IPS DF 6.9 (cell line): ENCODE data around the gene MAP2.

Experiments used
- DNase-seq: peaks from one replicate; pipeline ENCODE4 v3.0.0-alpha.2; 2013; ENCODE audit warnings: low read depth, low spot score
- H3K27ac ChIP-seq: one replicate; pipeline ENCODE4 v1.5.1; 2013; ENCODE audit warnings: low read length, control low read depth
- H3K27me3 ChIP-seq: 2 replicates; pipeline ENCODE4 v1.6.1; 2013; ENCODE audit warnings: mild to moderate bottlenecking, low read length; ENCODE audit not compliant: control insufficient read depth, insufficient read depth
- H3K36me3 ChIP-seq: 2 replicates; pipeline ENCODE4 v1.6.1; 2013; ENCODE audit warnings: low read length; ENCODE audit not compliant: control insufficient read depth, insufficient read depth
- H3K4me1 ChIP-seq: 2 replicates; pipeline ENCODE4 v1.6.1; 2013; ENCODE audit warnings: low read length; ENCODE audit not compliant: control insufficient read depth, insufficient read depth
- H3K4me3 ChIP-seq: 2 replicates; pipeline ENCODE4 v1.5.1; 2013; ENCODE audit warnings: mild to moderate bottlenecking, low read length
- H3K9me3 ChIP-seq: 2 replicates; pipeline ENCODE4 v1.6.1; 2013; ENCODE audit warnings: low read length, inconsistent platforms; ENCODE audit not compliant: control insufficient read depth, insufficient read depth
- WGBS: extraction: QIAGEN DNeasy Blood & Tissue Kit; methylation state at CpG from one replicate; pipeline ENCODE4 v1.1.7; 2013; ENCODE audit warnings: mixed read lengths, missing lambda C conversion rate; ENCODE audit not compliant: insufficient read length, insufficient coverage; 5-methylcytosine and 5-hydroxymethylcytosine counted together

The MAP2 gene

GRCh38 chr2:209458008-209458979 is 34.4 kb downstream of the MAP2 start:
- no CpG with 5 or more reads among the region's 3 CpGs for WGBS
- no peaks in the 10 kb centered on the region for H3K4me1 ChIP-seq
- H3K27me3 ChIP-seq: no peaks in the 10 kb centered on the region
- H3K9me3 ChIP-seq: no peaks in the 10 kb centered on the region
- no peak overlapping the region for H3K27ac ChIP-seq
- H3K4me3 ChIP-seq: no peak overlapping the region
- no peaks in the 10 kb centered on the region for H3K36me3 ChIP-seq
- DNase-seq: no peak

GRCh38 chr2:209459359-209459758 is 35.5 kb downstream of the MAP2 start:
- no CpG with 5 or more reads among the region's 2 CpGs for WGBS
- no peaks in the 10 kb centered on the region for H3K9me3 ChIP-seq
- no peaks in the 10 kb centered on the region for H3K36me3 ChIP-seq
- H3K27ac ChIP-seq: no peak overlapping the region
- no peaks in the 10 kb centered on the region for H3K27me3 ChIP-seq
- no peaks in the 10 kb centered on the region for H3K4me1 ChIP-seq
- no peak overlapping the region for H3K4me3 ChIP-seq
- DNase-seq: no peak

- Histone ChIP-seq H3K9me3 (no peaks in the 10 kb centered on the region), H3K27ac (no peak overlapping the region), H3K36me3 (no peaks in the 10 kb centered on the region), H3K4me3 (no peak overlapping the region), H3K27me3 (no peaks in the 10 kb centered on the region), H3K4me1 (no peaks in the 10 kb centered on the region)
- 100% methylated on average over 2 of the region's 5 CpGs for WGBS
- DNase-seq: no peak
These were observed 36.4 kb downstream of the MAP2 start for GRCh38 chr2:209460151-209460761.

GRCh38 chr2:209463226-209463625 is 39.4 kb downstream of the MAP2 start:
- Histone ChIP-seq H3K9me3 (no peaks in the 10 kb centered on the region), H3K36me3 (no peaks in the 10 kb centered on the region), H3K27me3 (no peaks in the 10 kb centered on the region), H3K4me3 (no peak overlapping the region), H3K4me1 (no peaks in the 10 kb centered on the region), H3K27ac (no peak overlapping the region)
- DNase-seq: no peak
- no CpG with 5 or more reads among the region's 1 CpG for WGBS

- H3K9me3 ChIP-seq: no peaks in the 10 kb centered on the region
- H3K36me3 ChIP-seq: no peaks in the 10 kb centered on the region
- no CpG with 5 or more reads among the region's 1 CpG for WGBS
- no peak overlapping the region for H3K27ac ChIP-seq
- no peak for DNase-seq
- no peaks in the 10 kb centered on the region for H3K4me1 ChIP-seq
- H3K27me3 ChIP-seq: no peaks in the 10 kb centered on the region
- no peak overlapping the region for H3K4me3 ChIP-seq
These were observed 40.0 kb downstream of the MAP2 start for GRCh38 chr2:209463835-209464234.

- Histone ChIP-seq H3K27ac (no peak overlapping the region), H3K4me1 (peaks cover 1% of the 10 kb centered on the region; the same call in 1 of the 2 replicates), H3K9me3 (no peaks in the 10 kb centered on the region; the same call in 1 of the 2 replicates), H3K4me3 (no peak overlapping the region), H3K27me3 (no peaks in the 10 kb centered on the region), H3K36me3 (no peaks in the 10 kb centered on the region)
- DNase-seq: no peak
- no CpG with 5 or more reads among the region's 1 CpG for WGBS
These were observed 45.0 kb downstream of the MAP2 start for GRCh38 chr2:209468846-209469245.

- Histone ChIP-seq H3K9me3 (no peaks in the 10 kb centered on the region; the same call in 1 of the 2 replicates), H3K27ac (no peak overlapping the region), H3K4me3 (no peak overlapping the region), H3K4me1 (peaks cover 1% of the 10 kb centered on the region; the same call in 1 of the 2 replicates), H3K36me3 (no peaks in the 10 kb centered on the region), H3K27me3 (no peaks in the 10 kb centered on the region)
- no peak for DNase-seq
These were observed 45.6 kb downstream of the MAP2 start for GRCh38 chr2:209469481-209469880.

GRCh38 chr2:209470466-209470865 is 46.6 kb downstream of the MAP2 start:
- no CpG with 5 or more reads among the region's 2 CpGs for WGBS
- no peak for DNase-seq
- no peaks in the 10 kb centered on the region; the same call in 1 of the 2 replicates for H3K9me3 ChIP-seq
- no peak overlapping the region for H3K4me3 ChIP-seq
- H3K27me3 ChIP-seq: no peaks in the 10 kb centered on the region
- H3K27ac ChIP-seq: no peak overlapping the region
- no peaks in the 10 kb centered on the region for H3K36me3 ChIP-seq
- peaks cover 1% of the 10 kb centered on the region; the same call in 1 of the 2 replicates for H3K4me1 ChIP-seq

GRCh38 chr2:209471037-209471436 is 47.2 kb downstream of the MAP2 start:
- no peak for DNase-seq
- H3K4me1 ChIP-seq: peaks cover 1% of the 10 kb centered on the region; the same call in 1 of the 2 replicates
- H3K4me3 ChIP-seq: no peak overlapping the region
- H3K27ac ChIP-seq: no peak overlapping the region
- no peaks in the 10 kb centered on the region; the same call in 1 of the 2 replicates for H3K9me3 ChIP-seq
- no peaks in the 10 kb centered on the region for H3K27me3 ChIP-seq
- no peaks in the 10 kb centered on the region for H3K36me3 ChIP-seq

GRCh38 chr2:209472112-209472832 is 48.4 kb downstream of the MAP2 start:
- H3K4me3 ChIP-seq: no peak overlapping the region
- no CpG with 5 or more reads among the region's 4 CpGs for WGBS
- H3K9me3 ChIP-seq: no peaks in the 10 kb centered on the region; the same call in 1 of the 2 replicates
- no peak overlapping the region for H3K27ac ChIP-seq
- no peak for DNase-seq
- H3K27me3 ChIP-seq: no peaks in the 10 kb centered on the region
- peaks cover 1% of the 10 kb centered on the region; the same call in 1 of the 2 replicates for H3K4me1 ChIP-seq
- H3K36me3 ChIP-seq: no peaks in the 10 kb centered on the region
